ENCODE data around the gene TBC1D14.

- TF ChIP-seq CTCF (IDR thresholded peaks at IDR 0.05) = no peak
- no peak for TF ChIP-seq POLR2A (IDR thresholded peaks at IDR 0.05)
Observed at GRCh38 chr4:7076696-7077082, 167.1 kb downstream of the TBC1D14 start.

Measured in lower leg skin (tissue), 3 donors.